ENCODE data around the gene SOCS7.

GRCh38 chr17:38440614-38441397 is 89.2 kb downstream of the SOCS7 start:
- TF ChIP-seq POLR2A (IDR thresholded peaks at IDR 0.05), result no peak
- TF ChIP-seq, protein P1, sequence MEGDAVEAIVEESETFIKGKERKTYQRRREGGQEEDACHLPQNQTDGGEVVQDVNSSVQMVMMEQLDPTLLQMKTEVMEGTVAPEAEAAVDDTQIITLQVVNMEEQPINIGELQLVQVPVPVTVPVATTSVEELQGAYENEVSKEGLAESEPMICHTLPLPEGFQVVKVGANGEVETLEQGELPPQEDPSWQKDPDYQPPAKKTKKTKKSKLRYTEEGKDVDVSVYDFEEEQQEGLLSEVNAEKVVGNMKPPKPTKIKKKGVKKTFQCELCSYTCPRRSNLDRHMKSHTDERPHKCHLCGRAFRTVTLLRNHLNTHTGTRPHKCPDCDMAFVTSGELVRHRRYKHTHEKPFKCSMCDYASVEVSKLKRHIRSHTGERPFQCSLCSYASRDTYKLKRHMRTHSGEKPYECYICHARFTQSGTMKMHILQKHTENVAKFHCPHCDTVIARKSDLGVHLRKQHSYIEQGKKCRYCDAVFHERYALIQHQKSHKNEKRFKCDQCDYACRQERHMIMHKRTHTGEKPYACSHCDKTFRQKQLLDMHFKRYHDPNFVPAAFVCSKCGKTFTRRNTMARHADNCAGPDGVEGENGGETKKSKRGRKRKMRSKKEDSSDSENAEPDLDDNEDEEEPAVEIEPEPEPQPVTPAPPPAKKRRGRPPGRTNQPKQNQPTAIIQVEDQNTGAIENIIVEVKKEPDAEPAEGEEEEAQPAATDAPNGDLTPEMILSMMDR (IDR thresholded peaks at IDR 0.05 in 8 of 11, conservative IDR thresholded peaks at IDR 0.05 in 3 of 11), result no peak
- no peak for TF ChIP-seq POLR2AphosphoS5 (IDR thresholded peaks at IDR 0.05)

Measured in spleen (tissue), 7 donors.